Right renal pelvis (tissue), 4 donors: ENCODE measurements around the gene GTF3C1. TPM values are rescaled to one million over a fixed set of nuclear protein-coding genes. Genes with fewer than 3 reads are reported as not detected.

ENCODE experiments used
- DNase-seq, 4 donors: peaks; one replicate each; pipeline ENCODE4 v3.0.0-alpha.2; 2013; ENCODE audit warnings: low read depth in 4 of 4, low spot score in 3 of 4, missing footprints in 1 of 4
- polyA plus RNA-seq, 4 donors: library from polyadenylated mRNA; unstranded; fragments of 120-200 nt; gene quantifications; one replicate each; pipeline ENCODE4 v1.2.1, GENCODE V29; 2013; ENCODE audit not compliant: insufficient read length in 4 of 4

The GTF3C1 gene
- polyA plus RNA-seq, 4 donors: 72.6 to 100 (median 81.6) TPM

- no peak for DNase-seq
Measured at GRCh38 chr16:27526180-27526579, 23.5 kb downstream of the GTF3C1 start.

DNA sequence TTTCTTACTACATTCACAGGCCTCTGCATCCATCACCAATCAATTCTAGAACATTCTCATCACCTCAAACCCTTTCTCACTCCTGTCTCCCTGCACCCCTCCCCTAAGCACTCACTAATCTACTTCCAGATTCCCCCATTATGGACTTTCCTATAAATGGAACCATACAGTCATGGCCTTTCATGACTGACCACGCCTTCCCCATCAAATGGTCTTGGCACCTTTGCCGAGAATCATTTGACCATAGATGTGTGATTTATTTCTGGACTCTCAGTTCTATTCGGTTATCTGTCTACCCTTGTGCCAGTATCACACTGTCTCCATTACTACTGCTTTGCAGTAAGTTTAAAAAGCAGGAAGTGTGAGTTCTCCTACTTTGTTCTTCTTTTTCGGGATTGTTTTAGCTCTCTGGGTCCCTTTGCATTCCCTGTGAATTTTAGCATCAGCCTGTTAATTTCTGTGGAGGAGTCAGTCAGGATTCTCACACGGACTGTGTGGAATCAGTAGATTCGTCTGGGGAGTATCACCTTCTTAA lies 27.5 kb downstream of the GTF3C1 start:
- no peak for DNase-seq

GRCh38 chr16:27520982-27521673 lies 28.6 kb downstream of the GTF3C1 start:
- no peak for DNase-seq

DNA sequence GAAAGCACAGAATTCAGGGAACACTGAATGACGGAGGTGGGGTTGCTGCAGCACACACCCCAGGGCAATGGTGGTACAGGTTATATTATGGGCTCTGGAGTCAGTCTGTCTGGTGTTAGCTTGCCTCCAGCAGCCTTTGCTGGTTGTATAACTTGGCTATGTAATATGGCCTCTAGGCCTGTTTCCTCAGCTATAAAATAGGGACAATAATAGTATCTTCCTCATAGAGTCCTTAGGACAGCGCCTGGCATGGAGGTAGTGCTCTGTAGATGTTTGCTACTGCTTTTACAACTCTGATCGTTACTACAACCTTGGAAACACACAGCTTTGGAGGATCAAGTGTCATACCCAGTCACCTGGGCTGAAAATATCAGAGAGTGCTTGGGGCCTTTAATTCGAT lies 31.5 kb downstream of the GTF3C1 start:
- no peak for DNase-seq

GRCh38 chr16:27517664-27518063 lies 32.0 kb downstream of the GTF3C1 start:
- DNase-seq: no peak

GRCh38 chr16:27516365-27516764 lies 33.3 kb downstream of the GTF3C1 start:
- DNase-seq: no peak

DNA sequence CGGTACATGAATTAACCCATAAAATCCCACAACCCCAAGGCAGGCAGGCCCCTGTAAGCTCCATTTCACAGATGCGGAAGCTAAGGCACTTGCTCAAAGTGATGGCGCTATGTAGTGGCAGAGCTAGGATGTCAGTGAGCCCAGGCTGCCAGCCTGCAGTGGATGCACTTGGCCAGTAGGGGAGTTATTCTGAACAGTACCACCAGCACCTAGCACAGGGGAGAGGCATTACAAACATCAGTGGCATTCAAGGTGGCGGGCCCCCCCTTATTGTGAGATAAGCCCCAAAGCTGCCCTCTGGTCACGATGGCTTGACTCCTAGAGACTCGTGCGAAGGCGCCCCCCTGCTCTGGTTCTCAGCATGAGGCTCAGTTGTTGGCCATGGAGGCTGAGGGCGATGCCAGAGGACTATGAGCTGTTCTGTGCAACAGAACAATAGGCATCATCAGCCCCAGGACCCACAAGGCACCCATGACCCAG lies 33.8 kb downstream of the GTF3C1 start:
- no peak for DNase-seq

DNA sequence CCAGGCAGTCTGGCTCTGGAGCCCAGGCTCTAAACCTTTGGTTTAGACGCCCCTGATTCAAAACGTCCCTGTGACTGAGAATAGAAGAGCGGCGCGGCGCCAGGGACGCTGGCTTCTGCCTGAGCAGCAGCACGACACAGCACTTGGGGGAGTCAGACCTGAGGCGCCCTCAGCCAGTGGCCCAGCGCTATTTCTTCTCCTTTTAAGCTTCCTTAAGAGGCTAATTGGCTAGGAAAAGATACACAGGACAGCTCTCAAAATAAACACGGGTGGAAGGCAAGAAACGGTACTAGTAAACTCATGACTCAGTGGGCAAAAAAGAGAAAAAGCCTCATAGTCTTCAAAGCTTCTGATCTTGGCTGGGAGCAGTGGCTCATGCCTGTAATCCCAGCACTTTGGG lies 34.9 kb downstream of the GTF3C1 start:
- DNase-seq: no peak

- DNase-seq: peak; percentile 30 to 67 (median 52)
Measured at GRCh38 chr16:27511657-27512448, 37.9 kb downstream of the GTF3C1 start.

- peak in 2 of 4 donors; percentile 41 to 60 for DNase-seq
Measured at GRCh38 chr16:27508476-27508875, 41.2 kb downstream of the GTF3C1 start.

GRCh38 chr16:27506771-27507170 lies 42.9 kb downstream of the GTF3C1 start:
- no peak for DNase-seq

- DNase-seq: no peak
Measured at GRCh38 chr16:27505297-27506236, 44.1 kb downstream of the GTF3C1 start.

DNA sequence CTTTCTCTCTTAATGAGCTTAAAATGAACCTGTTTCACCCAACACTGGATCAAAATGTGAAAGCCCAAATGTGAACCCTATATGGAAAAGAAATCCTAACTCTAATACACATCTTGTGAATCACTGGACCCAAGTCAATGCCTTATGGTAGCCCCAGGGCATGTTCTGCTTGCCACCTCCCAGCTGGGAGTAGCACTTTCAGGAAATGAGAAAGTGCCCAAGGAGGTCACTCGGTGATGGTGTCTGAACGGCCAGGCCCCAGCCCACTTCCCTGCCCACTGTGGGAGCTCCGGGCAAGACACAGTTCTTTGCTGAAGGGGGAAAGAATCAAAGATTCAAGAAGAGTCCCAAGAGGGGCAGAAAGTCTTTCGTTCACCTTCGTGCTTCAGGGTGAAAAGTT lies 46.1 kb downstream of the GTF3C1 start:
- no peak for DNase-seq

GRCh38 chr16:27500801-27501200 lies 48.9 kb downstream of the GTF3C1 start:
- no peak for DNase-seq

GRCh38 chr16:27499659-27500055 lies 50.1 kb downstream of the GTF3C1 start:
- DNase-seq: no peak

DNA sequence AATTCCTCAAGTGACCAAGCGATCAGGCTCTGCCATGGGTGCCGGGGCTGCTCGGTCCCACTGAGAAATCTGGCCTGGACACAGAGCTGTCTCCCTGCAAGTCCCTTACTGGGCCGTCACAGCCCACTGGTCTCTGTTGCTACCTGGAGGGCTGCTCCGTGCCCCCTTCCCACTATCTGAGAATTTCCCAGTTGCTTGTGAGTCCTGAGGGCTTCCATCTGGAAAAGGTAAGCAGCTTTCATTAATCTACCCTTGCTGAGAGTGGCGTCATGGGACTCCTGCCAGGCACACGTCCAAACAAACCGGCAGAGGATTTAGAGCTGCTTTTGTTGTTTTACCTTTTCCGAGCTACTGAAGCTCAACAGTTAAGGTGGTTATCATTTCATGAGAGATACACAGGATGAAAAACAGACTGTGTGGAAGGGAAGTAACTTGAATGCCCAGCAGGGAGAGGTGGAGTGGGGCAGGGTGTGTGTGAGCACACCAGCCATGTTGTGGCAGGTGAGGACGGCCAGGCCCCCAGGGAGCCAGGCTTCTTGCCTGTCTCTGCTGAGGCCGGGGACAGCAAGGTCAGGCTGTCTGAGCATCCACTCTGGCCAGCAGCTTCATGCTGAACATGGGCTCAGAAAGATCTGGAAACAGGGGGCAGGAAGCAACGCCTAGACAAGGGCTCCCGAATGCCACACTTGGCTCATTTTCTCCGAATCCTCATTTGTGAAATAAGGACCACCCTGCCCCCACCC lies 50.6 kb downstream of the GTF3C1 start:
- no peak for DNase-seq

DNA sequence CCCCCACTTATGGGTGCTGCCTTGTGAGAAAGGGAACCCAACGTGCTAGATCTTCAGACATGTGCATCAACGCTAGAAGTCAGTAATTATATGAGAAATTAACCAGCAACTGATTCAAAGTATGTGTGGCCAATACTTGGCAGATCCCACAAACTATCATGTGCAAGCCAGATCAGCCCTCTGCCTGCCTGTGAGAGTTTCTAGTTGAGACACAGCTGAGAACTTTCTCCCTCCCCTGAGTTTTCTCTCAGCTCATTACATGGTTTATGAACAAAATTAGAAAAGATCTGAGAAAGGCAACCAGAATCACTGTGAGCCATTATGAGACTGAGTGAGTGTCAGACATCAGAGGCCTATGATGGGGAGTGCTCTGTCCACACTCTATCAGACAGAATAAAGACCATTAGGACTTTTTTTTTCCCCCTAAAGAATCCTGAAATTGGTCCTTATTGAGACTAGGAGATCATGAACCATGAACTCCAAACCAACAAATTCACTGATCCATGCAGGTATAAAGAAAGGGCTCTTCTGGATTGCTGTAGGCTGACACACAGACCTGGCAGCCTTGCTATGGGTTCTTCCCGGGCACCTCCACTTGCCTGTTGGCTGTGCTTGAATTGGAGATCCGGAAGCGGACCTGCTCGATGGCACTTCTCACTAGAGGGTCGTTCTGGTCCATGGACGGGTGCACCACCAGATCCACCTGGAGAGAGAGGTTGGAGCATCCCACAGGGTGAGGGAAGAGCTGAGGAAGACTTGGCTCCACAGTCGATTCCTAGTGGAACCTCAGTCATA lies 51.5 kb downstream of the GTF3C1 start:
- DNase-seq: no peak

- no peak for DNase-seq
Measured at GRCh38 chr16:27495191-27495590, 54.5 kb downstream of the GTF3C1 start.

- DNase-seq: no peak
Measured at GRCh38 chr16:27492588-27492979, 57.1 kb downstream of the GTF3C1 start.
